GM21423 (cell line): ENCODE measurements around the gene HMX1.

ENCODE experiments used
- ATAC-seq: cut with Tn5 transposase; IDR thresholded peaks from one replicate; pipeline ENCODE4 v1.9.1; 2021; ENCODE audit warnings: mild to moderate bottlenecking, moderate library complexity; ENCODE audit not compliant: unreplicated experiment

HMX1 gene

DNA sequence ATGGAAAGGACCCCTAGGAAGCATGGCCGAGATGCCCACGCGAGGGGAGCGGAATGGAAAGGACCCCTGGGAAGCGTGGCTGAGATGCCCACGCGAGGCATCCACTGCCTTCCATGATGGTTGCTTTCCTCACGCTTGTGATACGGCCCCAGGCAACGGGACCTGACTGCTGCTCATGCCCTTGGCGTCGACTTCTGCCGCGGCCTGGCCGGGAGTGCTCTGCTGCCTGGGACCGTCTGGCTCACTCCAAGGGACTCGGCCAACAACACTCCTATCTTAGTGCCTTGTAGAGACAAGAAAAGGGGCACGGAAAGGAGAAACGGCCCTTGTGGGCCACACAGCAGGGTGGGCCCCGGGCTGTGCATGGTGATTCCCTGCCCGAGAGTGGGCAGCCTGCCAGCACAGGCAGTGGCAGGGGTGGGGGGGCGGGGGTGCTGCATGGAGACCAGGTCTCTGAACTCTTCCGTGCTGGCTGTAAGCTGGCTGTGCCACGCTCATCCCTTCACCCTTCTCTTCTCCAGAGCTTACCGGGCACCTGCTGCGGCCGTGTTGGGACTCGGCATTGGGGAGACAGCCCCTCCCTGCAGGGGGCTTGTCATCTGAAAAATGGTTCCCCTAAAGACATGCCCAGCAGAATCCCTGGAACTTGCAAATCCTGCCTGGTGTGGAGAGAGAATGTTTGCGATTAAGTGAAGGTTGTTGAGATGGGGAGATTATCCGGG is 38.6 kb upstream of the HMX1 start:
- ATAC-seq = no peak

DNA sequence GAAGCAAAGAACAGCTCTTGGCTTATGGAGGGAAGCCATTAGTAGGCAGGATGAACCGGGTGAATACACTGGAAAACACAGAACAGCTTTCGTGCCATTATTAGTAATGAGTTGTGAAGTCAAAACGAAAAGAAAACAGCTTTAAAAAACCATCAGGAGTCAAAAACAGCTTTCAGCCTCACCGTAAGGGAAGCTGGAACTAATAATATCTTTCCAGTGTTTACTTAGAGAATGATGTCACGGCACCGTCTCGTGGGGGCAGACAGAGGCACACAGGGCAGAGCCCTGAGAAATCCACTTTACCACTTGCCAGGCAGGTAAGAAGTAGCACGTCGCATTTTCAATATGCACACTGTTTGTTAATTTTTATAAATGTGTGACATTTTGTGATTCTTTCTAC is 37.9 kb upstream of the HMX1 start:
- ATAC-seq = no peak

DNA sequence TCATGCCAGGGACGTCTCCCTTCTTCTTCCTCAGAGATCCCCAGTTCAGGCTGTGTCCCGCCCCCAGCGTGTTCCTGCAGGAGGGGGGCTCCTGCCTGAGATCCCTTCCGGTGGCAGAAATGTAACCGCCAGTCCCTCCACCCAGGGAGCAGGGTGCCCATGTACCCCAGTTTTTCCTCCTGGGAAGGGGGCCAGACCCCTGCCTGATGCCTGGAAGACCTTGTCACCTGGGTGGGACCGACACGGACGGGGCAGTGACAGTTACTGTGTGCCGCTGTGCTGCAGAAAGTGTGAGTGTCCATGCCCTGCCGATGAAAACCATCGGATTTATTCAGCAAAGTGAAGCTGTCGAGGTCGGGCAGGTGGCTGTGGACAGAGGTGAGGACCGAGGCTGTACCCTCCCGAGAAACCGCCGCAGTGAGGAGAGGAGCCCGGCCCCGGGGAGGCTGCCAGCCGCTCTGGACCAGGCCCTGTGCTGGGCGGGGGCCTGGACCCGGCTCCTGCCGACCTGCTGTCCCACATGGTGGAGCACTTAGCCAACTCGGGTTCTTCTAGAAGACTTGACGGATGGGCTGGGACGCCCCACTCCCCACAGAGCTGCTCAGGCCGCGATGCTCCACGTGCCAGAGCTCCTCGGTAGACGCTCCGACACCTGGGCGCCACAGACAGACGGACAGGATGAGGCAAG is 36.7 kb upstream of the HMX1 start:
- no peak for ATAC-seq

DNA sequence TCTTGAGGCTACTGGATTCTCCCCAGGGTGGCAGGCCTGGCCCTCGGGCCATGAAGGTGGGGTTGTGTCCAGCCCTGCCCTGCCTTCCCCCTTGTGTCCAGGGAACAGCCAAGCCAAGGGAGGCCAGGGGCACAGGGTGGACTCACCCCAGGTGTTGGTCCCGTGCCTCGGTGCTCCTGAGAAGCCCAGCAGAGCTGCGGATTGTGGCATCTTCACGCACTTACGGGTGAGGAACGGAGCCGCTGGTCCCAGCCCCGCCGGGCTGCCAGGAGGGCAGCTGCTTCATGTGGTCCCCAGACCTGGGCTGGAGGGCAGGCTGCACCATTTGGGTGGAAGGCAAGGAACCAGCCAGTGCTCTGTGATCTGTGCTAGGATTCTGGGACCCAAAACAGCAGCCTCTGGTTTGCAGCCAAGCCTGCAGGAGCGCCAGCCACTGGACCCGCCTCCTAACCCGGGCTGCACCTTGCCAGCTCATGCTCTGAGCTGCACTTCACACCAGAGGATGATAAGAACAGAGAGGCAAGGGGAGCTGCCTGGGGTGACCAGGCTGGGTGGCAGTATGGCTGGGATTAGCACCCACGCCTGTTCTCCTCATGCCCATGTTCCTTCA is 36.1 kb upstream of the HMX1 start:
- no peak for ATAC-seq

DNA sequence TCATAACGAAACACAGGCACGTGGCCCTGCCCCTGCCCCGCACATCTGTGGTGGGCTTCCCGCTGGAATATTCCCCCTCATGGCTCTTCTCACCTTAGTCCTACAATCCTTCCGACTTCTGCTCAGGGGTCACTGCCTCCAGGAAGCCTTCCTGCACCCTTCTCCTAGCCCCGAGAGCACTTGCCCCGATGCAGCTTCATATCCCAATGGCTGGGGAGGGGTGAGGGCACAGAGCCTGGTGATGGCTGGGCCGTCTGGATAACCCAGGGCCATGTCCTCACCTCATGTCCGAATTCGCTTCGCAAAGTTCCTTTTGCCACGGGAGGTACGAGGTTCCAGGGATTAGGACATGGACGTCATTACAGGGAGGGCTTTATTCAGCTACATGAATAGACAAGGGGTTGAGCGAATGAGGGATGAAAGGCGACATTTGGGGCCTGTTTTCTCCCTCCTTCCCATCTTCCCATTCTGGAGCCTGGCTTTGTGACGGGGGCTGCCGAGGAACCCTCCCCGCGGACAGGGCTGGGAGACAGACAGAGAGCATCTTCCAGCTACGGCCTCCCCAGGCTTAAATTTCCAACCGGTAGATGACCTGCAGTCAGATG is 35.5 kb upstream of the HMX1 start:
- ATAC-seq = no peak

DNA sequence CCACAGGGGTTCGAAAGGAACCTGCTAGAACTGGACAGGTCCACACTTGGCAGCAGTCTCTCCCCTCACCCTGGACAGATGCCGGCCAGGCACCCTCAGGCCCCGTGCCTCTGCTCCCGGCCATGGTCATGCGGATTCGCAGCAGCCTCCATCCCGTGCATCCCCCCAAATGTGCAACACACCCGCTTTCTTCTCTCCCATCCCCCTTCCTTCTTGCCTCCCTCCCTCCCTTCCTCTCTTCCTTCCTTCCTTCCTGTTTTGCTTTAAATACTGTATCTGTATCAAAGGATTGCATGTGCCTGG is 35.0 kb upstream of the HMX1 start:
- no peak for ATAC-seq

DNA sequence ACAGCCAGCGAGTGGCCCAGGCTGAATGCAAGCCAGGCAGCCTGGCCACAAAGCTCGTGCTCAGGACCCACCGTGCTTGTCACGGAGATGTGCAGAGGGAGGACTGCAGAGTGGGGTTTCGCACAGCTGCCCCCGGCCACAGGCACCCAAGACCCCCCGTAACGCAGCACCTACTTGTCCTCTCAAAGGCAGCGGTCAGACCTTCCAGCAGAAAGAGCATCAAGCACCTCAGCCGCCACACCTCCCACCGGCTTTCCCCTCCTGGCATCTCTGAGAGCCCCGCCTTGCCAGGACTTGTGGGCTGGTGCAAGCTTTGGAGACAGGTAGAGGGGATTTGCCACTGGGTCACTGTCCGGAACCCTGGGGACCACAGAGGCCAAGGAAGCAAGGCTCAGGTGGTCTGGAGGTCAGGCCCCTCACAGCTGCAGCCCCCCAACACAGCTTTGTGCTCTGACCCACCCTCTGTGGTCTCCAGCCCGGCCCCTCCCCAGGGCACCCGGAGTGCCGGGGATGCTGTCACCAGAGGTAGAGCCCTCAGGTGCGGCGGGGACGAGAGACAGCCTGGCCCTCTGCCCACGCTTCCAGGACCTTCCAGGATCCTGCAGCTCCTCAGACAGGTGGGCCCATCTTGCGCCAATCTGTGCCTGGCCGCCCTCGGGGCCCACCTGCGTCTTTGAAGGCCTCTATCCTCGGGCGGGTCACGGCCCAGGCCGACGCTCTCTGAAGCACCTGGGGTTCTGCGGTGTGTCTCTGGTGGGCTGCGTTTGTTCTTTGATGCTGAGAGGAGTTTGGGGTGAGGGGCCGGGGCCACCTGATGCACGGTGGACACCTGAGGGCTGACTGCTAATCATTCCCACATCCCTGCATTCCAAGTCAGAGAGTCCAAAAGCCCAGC is 34.4 kb upstream of the HMX1 start:
- ATAC-seq = no peak

DNA sequence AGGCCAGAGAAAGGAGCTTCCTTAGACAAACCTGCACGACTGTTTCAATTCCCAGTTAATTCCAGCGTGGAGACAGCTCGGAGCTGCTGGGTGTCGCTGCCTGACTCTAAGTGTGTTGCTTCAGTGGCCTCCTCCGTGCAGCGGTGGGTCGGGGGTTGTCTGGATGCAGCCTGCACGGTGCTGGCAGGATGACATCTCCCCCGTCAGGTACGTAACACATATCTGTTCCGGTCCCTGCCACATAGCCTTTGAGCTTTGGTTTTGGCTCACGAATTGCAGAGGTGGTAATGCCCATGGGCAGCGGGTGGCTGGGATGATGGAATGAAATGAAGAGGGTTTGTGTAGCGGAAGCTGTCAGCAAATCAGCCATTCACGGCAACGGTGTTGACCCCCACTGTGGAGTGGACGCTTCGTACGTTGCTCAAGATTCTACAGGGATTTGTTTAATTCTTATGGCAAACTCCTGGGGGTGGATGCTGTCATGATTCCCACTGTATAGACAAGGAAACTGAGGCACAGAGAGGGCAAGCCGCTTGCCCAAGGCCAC is 33.7 kb upstream of the HMX1 start:
- no peak for ATAC-seq

DNA sequence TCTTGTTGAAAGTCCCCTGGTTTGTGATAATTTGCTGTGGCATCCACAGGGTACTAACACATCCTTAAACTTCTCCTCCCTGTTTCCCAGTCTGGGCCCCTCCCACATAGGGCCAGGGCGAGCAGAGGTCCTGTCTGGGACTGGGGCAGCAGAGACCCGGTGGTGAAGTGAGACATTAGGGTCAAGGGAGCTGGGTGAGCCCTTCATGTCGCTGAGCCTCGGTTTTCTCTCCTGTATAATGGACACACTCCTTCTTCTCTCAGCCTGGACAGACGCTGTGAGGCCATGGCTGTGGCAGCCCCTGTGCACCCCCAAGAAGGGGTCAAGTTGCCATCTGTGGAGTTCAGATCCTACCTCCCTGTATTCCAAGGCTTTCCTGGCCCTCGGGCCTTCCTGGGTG is 33.0 kb upstream of the HMX1 start:
- no peak for ATAC-seq

DNA sequence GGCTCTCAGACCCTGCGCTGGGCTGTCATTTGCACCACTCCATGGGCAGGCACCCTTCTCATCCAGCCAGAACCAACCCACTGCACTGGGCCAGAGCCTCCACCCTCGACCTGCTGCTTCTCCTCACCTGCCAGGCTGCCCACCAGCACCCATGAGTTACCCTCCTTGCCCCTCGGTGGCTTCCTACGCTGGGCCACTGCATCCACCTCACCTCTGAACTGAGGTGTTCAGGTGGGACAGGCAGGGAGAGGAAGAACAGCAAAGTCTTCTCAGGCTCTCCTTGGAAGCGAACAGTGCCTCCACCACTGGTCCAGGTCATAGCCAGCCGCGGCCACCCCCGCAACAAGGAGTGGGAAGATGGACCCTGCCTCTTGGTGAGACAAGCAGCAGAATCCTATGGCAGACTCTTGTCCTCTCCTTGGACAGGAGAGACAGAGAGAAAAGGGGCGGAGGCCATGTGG is 32.4 kb upstream of the HMX1 start:
- no peak for ATAC-seq

DNA sequence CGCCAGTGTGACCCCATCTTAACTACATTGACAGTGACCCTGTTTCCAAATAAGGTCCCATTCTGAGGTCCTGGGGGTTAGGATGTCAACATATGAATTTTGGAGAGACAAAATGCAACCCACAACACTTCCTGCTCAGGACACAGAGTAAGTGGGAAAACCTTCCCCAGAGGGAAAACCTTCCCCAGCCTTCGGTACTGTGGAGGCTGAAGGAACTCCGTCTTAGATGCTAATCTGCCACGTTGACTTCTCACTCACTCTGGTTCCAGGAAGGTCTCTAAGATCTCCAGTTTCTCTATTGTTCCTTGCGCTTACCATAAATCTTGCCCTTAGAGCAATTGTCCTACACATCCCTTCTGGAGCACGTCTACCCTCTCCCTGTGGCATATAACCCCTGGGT is 29.7 kb upstream of the HMX1 start:
- no peak for ATAC-seq

DNA sequence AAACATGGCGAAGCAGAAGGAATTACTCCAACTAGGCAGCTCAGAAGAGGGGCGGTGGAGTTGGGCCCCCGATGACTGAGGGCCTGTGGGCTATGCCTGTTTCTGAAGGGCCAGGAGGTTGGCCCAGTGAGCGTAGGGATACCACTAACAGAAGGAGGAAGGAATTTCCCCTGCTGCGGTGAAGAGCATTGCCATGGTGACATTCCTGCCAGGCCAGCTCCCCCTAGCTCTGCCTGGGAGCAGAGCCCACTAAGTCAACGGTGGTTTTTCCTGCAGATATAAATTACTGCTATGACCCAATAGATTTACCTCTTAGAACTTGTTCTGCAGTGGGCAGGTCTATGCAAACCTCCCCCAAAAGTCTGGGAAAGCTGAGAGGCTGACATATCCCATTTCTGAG is 28.9 kb upstream of the HMX1 start:
- no peak for ATAC-seq

DNA sequence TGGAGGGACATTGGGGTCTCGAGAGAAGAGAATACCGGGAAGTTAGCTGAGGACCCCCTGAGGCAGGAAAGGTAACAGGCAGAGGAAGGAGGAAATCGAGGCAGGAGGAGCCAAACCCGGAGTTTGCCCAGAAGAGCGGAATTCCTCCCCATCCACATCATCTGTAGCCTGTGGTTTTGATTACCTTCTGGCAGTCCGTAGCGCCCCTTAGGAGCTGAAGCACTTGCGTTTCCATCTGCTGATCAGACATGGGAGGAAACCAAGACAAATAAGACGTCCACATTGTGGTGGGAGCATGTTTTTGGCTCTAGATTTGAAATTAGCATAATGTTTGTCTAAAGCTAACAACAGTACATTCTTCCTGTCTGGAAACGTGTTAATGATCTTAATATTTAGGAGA is 26.8 kb upstream of the HMX1 start:
- no peak for ATAC-seq

DNA sequence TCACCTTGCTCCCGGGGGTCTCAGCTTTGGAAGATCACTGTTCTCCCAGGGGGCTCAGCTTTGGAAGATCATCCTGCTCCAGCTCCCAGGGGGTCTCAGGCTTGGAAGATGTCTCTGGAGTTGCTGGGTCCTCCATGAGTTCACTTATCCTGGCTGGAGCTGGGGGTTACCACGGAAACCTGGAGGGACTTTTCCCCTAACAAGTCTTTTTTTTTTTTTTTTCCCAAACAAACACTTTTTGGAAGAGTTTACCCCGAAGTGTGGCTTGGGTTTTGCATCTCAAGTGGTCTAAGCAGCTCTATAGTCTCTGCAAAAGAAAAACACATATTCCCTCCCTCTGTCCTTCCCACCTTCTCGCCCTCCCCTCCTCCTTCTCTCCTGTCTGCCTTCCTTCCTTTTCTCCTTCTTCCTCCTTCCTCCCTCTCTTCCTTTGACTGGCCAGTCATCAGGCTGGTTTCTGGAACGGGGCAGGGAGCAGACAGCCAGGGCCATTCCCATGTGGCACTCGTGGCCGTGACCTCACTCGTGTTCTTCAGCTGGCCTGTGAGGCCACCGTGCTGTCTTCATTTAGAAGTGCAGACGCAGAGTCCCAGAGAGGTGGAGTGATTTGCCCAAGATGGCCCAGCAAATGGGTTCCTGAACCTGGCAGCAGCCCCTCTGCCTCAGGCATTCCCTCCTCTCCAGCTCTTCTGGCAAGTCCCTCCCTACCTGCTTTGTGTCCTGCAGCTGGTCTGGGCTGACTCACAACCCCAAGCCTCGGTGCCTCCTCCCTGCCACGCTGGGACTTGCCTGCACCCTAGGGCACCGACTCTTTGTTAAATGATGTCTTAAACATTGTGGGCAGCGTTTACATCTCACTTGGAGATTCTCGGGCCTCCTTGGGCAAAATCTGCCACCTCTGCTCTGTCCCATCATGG is 25.9 kb upstream of the HMX1 start:
- ATAC-seq = no peak

DNA sequence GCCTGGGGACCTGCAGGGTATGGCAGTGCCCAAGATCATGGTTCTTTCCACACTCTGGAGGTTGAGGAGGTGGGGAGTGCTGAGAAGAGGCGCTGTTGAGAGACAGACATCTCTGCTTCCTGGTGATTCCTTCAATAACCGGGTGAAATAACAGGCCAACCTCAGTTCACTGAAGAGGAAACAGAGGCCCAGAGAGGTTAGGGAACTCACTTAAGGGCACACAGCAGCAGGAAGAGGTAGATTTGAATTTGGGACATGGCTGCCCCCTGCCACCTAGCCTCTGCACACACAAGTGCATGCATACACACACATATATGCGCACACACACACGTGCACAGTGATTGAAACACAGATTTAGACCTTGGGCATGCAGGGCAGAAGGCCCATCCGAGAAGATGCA is 24.9 kb upstream of the HMX1 start:
- no peak for ATAC-seq

DNA sequence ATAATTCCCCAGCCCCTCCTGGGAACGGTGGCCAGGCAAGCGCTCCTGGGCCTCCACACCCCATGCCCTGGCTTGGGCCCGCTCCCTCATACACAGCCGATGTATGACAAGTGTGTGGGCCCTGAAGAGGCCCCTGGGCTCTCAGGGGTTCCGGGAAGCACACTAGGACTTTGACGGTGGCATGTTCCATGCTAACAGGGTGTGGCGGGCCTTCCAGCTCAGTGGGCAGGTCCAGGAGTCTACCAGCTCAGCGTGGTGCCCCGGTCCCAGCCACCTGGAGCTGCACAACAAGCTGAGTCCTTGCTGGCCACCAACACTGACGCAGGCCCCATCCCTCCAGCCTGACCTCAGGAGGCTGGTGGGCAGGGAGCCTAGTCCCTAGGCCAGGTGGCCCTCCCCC is 24.4 kb upstream of the HMX1 start:
- no peak for ATAC-seq

DNA sequence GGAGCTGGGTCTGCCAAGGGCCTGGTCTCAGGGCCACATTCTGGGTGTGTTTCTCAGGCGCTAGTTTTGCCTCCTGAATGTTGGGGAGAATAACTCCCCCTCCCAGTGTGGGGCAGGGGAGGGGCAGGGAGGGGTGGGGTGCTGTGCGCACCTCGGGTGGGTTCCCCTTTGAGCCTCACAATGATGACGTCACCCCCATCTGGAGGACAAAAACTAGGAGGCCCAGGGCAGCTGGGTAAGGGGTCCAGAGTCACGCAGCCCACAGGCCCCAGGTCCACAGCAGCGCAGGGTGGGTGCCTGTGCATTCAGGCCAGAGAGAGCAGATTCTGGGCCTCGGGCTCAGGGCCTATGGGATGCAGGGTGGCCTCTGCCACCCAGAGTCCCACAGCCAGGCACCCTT is 23.7 kb upstream of the HMX1 start:
- ATAC-seq = no peak

DNA sequence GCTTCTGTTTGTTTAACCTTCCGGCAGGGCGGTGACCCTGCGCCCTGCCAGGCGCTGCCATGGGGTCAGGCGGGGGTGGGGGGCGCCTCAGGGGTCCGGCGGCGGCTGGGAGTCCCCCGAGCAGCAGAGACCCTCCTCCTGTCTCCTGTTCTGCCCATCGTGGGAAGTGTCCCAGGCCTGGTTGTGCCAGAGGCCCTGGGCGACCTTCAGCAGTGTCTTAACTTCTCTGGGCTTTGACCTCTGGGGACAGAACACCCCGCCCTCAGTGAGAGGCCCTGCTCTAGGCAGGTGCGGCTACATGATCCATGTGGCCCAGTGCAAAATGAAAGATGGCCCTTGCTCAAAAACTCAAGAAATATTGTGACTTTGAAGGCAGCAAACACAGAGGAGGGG is 22.8 kb upstream of the HMX1 start:
- no peak for ATAC-seq

DNA sequence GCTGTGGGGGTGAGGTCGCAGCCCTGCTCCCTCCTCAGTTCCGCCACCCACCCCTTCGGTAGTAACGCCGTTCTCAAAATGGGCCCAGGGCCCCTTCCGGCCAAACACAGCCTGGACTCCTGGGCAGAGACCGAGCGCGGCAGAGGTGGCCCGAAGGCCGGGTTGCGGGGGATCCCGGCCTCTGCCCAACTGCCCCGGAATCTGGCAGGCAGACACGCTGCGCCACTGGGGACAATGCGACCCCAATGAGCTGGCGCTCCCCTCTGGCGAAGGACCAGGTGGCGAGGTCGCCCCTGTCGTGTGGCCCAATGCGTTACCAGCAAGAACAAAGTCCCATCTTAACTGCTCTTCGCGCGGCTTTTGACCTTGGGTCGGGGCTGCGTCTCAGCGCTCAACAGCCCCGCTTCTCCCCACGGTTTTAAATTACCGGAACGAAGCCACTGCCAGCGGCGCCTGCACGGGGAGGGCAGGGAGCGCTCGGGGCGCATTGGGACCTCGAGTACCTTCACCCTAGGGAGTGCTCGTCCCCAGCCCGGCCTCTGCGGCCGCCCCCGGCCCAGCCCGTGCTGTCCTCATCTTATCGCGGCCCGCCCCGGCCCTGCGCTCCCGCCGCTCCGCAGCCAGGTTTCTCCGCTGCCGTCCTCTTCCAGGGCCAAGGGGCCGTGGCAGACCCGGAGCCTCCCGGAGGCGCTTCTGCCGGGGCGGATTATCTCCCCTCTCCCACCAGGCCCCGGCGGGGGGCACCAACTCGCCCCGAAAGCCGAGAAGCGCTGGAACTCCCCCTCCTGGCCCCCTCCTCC is 22.2 kb upstream of the HMX1 start:
- ATAC-seq = no peak
